GM12874 (cell line): ENCODE results near the gene KIF17.

Experiments
- CTCF ChIP-seq: IDR thresholded peaks from 2 replicates; pipeline ENCODE4 v1.5.1; 2011; ENCODE audit warnings: low read depth, mild to moderate bottlenecking, control low read depth, low read length, moderate library complexity; ENCODE audit not compliant: insufficient read depth

Gene KIF17

GRCh38 chr1:20699558-20699957 lies 18.2 kb downstream of the KIF17 start:
- TF ChIP-seq CTCF, result no peak

GRCh38 chr1:20698195-20698910 lies 19.5 kb downstream of the KIF17 start:
- TF ChIP-seq CTCF, result no peak

DNA sequence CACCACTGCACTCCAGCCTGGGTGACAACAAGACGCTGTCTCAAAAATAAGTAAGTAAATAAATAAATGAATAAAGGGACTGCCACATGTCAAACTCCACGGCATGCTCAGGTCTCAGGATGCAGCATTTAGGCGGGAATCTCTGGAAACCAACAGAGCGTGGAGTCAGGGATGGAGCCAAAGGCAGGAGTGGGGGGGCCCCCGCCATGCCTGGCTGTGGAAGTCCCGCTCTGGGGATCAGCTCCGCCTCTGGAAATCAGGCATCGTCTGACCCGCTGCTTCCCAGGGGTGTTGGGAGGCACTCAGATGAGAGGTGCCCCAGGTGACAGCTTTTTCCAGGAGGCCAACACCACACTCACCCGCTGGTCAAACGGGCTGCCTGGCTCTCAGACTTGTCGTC lies 20.2 kb downstream of the KIF17 start:
- no peak for TF ChIP-seq CTCF

GRCh38 chr1:20696397-20697333 lies 21.1 kb downstream of the KIF17 start:
- TF ChIP-seq CTCF, result peak; percentile 95

GRCh38 chr1:20695515-20695914 lies 22.3 kb downstream of the KIF17 start:
- TF ChIP-seq CTCF, result no peak

DNA sequence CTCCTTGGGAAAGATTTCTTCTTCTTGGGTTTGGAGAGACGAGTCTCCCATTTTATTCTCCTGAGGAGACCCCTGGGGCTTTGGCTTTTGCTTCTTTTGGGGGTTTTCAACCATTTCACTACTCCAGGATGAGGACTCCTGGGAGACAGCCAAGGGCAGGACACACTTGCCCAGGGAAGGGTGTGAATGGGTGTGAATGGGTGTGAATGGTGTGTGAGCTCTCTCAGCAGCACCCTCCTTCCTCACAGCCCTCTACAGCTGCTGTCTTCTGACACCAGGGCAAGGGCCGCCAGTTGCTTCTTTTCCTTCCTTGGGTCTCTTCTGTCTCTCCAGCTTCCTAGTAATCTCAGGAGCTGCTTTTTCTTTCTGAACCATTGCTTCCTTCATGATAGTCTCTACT lies 24.2 kb downstream of the KIF17 start:
- TF ChIP-seq CTCF, result no peak

GRCh38 chr1:20691872-20692271 lies 25.9 kb downstream of the KIF17 start:
- TF ChIP-seq CTCF, result no peak
